ENCODE measurements around the gene TRO.

Gene TRO, protein sequence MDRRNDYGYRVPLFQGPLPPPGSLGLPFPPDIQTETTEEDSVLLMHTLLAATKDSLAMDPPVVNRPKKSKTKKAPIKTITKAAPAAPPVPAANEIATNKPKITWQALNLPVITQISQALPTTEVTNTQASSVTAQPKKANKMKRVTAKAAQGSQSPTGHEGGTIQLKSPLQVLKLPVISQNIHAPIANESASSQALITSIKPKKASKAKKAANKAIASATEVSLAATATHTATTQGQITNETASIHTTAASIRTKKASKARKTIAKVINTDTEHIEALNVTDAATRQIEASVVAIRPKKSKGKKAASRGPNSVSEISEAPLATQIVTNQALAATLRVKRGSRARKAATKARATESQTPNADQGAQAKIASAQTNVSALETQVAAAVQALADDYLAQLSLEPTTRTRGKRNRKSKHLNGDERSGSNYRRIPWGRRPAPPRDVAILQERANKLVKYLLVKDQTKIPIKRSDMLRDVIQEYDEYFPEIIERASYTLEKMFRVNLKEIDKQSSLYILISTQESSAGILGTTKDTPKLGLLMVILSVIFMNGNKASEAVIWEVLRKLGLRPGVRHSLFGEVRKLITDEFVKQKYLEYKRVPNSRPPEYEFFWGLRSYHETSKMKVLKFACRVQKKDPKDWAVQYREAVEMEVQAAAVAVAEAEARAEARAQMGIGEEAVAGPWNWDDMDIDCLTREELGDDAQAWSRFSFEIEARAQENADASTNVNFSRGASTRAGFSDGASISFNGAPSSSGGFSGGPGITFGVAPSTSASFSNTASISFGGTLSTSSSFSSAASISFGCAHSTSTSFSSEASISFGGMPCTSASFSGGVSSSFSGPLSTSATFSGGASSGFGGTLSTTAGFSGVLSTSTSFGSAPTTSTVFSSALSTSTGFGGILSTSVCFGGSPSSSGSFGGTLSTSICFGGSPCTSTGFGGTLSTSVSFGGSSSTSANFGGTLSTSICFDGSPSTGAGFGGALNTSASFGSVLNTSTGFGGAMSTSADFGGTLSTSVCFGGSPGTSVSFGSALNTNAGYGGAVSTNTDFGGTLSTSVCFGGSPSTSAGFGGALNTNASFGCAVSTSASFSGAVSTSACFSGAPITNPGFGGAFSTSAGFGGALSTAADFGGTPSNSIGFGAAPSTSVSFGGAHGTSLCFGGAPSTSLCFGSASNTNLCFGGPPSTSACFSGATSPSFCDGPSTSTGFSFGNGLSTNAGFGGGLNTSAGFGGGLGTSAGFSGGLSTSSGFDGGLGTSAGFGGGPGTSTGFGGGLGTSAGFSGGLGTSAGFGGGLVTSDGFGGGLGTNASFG (N-terminal part only)

DNA sequence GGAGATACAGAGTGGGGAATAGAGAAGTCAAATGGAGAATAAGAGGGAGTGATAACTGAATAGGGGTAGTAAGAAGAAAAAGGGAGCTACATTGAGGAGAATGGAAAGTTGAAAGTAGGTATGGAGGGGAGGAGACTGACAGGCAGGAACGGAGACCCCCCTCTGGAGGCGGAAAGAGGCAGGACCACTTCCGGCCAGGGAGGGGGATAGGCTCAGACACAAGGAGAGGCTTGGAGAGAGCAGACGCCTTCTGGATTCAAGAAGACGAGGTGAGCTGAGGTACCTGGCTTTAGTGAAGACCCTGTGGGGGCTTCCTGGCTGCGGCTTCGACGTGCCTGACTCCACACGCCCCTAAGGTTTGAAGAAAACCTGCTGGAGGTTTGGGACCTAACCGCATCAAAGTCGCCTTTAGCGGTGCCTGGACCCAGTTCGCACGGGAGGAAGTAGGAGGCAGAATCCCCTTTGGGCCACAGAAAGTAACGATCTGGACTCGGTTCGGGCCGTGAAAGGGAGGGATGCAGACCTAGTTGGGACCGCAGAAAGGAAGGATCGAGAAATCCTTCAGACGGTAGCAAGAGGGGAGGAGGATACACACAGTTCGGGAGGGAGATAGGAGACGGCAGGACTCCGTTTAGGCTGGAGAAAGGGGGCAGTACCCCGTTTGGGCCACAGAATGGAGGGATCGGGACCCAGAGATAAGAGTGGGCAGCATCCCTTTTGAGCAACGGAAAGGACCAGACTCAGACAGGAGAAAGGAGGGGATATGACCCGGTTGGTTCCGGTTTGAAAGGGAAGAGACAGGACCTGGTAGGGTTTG is at the start of gene TRO:
Gene TRO (plus strand): TSS at position 215 of the 817 bp plus-strand sequence. CDS start 1,423 bp downstream, outside the sequence.
- peak; percentile 69 for DNase-seq

DNA sequence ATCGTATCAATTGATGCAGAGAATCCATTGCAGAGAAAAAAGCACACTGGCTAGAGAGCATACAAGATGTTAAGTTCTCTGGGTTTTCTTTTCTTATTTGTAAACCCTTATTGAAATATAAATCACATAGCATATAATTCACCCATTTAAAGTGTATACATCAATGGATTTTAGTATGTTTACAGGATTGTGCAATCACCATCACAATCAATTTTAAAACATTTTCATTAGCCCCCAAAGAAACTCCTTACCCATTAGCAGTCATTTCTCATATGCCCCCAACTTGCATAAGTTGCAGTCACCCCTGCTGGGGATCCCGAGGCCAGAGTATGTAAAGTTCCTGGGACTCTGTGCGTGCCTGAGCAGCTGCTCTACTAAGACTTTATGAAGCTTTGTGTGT is 34.9 kb upstream of the TRO start:
- no peak for DNase-seq

DNA sequence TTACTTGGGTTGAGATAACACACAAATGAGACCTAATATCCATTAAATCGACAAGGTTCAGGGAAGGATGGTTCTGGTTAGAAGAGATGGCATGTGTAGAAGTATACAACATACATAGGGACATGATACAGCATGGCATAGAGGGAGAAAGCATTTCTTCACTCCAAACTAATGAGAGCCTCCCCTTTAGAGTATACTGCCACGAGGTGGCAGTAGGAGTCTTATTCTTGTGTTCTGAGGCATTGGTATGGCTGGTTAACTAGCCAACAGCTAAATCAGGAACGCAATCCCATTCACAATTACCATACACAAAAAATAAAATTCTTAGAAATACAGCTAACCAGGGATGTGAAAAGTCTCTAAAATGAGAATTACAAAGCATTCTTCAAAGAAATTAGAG is 29.1 kb upstream of the TRO start:
- DNase-seq: no peak

DNA sequence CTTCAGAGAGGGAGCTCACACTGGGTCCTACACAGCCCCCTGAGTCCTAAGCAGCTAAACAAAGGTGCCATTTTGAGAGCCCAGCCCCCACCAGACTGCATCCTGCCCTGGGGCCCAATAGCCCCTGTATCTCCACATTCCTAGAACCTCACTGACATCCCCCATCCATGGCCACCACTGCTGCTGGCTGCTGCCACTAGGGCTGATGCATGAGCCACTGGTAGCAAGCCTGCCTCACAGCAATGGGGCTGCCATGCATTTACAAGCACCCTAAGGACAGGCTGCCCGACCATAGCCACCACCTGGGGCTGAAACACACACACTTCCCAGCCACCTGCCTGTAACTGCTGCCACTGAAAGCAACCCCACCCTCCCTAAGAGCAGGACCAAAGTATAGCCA is 26.5 kb upstream of the TRO start:
- no peak for DNase-seq

DNA sequence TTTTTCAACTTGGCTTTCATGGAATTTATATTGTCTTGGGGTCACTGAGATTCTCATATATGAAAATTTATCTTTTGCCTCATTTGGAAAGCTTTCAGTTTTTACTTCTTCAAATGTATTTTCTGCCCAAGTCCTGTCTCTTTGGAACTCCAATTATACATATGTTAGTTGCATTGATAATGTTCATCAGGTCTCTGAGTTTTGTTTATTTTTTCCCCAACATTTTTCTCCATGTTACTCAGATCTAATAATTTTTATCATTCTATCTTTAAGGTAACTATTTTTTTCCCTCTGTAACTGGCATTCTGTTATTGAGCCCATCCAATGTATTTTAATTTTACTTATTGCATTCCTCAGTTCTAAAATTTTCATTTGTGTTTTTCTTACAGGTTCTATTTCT is 10.7 kb upstream of the TRO start:
- no peak for DNase-seq

DNA sequence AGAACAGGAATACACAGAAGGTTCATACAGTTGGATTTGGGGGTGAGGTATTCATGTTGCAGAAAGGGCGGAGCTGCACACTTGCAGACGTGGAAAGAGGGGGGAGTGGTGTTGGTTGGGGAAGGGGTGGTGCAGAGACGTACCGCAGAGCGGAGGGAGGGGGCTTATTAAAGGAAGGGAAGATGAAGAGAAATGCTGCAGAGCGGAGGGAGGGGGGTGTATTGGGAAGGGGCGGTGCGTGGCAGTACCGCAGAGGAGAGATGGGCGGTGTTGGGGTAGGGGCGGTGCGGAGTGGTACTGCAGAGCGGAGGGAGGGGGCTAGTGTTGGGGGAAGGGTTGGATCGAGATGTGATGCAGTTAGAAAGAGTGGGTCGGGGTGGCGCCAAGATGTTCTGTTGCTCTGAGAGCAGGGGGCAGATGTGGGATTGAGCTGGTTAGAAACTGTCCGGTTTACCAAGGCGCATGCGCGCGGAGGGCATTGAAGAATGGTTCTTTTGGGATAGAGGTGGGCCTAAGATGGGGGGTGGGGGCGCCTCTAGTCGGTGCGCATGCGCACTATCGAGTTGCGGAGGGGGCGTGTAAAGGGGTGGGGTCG is 900 bp downstream of the TRO start:
- DNase-seq: peak; percentile 88

DNA sequence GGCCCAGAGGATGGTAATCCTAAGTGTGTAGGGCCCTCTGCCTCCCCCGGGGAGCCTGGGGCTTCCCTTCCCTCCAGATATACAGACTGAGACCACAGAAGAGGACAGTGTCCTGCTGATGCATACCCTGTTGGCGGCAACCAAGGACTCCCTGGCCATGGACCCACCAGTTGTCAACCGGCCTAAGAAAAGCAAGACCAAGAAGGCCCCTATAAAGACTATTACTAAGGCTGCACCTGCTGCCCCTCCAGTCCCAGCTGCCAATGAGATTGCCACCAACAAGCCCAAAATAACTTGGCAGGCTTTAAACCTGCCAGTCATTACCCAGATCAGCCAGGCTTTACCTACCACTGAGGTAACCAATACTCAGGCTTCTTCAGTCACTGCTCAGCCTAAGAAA is 1.9 kb downstream of the TRO start:
- DNase-seq: no peak

DNA sequence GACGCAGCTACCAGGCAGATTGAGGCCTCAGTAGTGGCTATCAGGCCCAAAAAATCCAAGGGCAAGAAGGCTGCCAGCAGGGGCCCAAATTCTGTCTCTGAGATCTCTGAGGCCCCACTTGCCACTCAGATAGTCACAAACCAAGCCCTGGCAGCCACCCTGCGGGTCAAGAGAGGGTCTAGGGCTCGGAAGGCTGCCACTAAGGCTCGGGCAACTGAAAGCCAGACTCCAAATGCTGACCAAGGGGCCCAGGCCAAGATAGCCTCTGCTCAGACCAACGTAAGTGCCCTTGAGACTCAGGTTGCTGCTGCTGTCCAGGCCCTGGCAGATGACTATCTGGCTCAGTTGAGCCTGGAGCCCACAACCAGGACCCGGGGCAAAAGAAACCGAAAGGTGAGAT is 2.8 kb downstream of the TRO start:
- no peak for DNase-seq

DNA sequence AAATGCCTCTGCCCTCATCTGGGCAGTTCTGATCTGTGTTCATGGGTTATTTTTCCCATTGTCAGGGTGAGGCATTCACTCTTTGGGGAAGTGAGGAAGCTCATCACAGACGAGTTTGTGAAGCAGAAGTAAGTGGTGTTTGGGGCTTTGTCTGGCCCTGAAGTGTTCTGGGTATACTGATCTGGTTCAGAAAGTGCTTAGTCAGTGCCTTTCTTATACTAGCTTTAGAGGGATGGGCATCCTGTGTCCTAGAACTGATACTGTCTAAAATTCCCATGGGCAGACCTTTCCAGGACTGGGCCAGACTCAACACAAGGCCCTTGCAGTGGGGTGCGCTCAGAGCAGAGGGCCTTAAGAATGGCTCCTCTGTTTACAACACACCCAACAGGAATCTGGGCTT is 6.4 kb downstream of the TRO start:
- DNase-seq: no peak

DNA sequence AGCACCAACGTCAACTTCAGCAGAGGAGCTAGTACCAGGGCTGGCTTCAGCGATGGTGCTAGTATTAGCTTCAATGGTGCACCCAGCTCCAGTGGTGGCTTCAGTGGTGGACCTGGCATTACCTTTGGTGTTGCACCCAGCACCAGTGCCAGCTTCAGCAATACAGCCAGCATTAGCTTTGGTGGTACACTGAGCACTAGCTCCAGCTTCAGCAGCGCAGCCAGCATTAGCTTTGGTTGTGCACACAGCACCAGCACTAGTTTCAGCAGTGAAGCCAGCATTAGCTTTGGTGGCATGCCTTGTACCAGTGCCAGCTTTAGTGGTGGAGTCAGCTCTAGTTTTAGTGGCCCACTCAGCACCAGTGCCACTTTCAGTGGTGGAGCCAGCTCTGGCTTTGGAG is 8.3 kb downstream of the TRO start:
- DNase-seq: no peak

DNA sequence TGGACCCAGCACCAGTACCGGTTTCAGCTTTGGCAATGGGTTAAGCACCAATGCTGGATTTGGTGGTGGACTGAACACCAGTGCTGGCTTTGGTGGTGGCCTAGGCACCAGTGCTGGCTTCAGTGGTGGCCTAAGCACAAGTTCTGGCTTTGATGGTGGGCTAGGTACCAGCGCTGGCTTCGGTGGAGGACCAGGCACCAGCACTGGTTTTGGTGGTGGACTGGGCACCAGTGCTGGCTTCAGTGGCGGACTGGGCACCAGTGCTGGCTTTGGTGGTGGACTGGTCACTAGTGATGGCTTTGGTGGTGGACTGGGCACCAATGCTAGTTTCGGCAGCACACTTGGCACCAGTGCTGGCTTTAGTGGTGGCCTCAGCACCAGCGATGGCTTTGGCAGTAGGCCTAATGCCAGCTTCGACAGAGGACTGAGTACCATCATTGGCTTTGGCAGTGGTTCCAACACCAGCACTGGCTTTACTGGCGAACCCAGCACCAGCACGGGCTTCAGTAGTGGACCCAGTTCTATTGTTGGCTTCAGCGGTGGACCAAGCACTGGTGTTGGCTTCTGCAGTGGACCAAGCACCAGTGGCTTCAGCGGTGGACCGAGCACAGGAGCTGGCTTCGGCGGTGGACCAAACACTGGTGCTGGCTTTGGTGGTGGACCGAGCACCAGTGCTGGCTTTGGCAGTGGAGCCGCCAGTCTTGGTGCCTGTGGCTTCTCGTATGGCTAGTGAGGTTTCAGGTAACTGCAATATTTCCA is 9.8 kb downstream of the TRO start:
- no peak for DNase-seq

DNA sequence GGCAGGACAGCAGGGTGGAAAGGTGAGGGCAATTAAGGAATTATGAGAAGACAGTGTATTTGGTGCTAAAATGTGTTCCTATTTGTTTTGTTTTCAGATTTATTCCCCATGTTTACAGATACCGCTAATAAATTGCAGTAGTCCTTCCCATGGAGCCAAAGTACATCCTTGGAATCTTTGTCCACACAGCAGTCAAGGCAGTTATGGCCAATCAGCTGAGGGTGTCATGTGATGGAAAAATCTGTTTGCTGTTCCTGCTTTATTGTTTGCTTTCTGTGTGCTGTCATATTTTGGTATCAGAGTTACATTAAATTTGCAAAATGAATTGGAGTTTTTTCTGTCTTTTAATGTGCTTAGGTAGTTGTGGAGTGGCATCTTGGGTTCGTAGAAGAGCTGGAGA is 10.5 kb downstream of the TRO start:
- DNase-seq: no peak

DNA sequence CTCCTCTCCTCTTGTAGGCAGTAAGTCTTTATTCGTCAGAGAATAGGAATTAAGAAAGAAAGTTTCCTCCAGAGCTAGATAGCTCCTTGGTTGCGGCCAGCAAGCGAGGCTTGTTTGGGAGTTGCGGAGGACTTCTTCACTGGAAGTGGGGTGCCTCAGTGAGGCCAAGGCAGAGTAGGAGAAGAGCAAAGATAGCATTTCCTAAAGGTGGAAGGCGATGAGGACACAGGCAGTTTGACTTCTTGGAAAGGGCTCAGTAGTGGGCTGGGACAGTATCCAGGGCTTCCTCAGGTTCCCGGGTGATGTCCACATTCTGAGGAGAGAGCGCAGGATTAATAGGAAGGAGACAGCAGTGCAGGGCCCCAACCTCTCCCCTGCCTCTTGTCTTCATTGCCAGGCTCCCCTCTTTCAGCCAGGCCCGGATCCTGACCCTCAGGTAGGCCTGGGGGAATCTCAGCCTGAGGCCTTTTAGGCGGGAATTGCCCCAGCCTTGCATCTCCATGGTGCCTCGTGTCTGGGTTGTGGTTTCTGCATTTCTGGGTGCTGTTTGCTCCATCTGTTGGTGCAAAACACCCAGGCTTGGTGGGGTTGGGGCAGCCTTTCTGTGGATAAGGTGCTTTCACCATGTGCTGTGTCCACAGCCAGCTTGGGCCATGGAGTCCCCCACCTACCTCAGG is 12.7 kb downstream of the TRO start:
- DNase-seq: peak; percentile 11

DNA sequence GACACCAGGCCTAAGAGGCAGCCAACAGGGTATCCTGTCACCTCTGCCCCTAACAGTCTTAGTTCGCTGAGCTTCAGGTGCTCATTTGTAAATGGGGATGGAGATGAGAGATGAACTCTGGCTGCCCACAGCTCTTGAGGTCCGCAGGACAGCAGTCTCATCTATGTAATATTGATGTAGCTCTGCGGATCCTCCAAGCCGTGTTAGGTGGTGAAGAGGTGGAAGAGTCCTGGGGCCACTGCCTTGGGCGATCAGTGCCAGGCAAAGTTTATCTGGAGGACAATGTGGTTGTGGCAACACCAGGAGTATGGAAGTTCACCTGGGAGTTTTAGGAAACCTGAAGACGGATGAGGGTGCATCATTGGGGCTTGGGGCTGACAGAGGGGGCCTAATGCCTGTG is 13.4 kb downstream of the TRO start:
- no peak for DNase-seq

DNA sequence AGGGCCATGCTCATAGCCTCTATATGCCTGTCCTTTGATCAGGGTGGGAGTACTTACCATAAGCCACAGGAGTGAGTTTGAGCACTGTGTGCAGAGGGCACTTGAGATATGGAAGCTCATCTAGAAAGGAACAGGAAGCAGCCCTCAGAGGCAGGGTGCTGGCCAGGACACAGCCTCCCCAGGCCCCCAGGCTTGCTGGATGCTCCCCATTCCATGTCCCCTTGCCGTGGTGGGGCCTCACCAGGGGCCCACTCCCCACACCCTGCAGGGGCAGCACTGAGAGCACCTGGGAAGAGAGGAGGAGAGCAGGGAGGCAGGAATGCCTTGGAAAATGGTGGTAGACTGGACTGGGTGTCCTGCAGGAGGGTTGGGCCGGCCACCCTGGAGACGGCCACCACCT is 14.3 kb downstream of the TRO start:
- DNase-seq: no peak

DNA sequence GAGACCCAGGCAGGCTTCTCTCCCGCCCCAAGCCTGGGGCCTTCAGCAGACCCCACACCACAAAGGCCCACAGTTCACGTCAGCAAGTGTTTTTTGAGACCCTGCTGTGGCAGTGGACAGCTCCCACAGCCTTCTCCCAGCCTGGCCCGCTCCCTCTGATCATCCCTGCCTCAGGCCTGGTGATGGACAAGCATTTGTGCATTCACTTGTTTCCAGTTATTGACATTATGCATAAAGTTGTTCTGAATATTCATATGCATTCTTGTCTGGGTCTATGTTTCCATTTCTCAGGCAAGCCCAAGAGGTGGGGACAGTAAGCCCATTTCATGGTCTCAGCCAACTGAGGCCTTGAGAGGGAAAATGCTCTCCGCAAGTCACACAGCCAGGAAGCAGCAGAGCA is 14.7 kb downstream of the TRO start:
- peak; percentile 25 for DNase-seq

DNA sequence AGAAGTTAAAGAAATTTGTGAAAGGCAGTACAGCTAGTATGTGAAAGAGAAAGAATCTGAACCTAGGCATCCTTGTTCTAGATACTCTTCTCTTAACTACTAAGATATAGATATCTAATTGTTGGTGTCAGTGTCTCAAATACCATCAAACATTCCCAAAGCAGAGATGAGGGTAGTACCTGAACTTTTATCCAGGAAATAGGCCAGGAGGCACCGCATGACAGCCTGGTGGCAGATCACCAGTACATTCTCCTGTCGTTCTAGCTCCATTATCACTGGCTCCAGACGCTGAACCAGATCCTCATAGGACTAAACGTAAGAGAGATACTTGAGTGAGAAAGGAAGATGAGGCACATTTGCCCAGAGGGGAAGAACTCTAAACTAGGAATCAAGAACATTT is 16.8 kb downstream of the TRO start:
- DNase-seq: peak; percentile 9

DNA sequence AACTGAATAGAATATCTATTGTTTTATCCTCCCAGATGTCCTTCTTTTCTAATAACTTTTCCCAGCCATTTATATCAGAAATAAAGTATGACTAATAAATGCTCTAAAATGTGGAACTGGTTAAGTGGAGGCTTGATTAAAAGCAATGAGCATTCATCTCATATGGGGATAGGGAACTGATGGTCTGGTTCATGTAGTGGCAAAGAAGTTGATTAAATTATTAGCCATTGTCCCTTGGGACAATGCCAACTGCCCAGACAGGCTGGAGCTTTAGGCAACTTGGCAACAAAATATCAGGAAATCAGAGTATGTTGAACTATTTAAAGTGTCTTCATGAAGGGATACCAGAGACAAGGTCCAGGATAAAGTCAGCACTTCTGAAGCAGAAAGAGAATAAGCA is 24.2 kb downstream of the TRO start:
- no peak for DNase-seq

DNA sequence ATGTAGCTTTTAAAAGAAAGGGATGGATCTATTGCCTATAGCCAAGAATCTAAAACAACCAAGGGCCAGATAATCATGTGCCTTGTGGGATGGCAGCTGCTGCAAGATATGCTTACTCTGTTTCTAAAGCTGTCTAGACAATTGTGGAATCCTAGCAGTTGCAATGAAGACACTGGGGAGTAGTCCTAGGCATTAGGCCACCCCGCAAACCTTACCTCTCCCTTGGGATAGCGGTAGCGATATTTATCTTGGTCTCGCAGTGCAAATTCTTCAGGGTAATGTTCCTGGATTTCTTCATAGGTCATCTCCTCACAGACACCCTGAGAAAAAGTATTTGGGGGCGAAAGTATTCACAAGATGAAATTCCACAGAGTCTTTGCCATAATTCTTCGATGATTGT is 24.6 kb downstream of the TRO start:
- DNase-seq: no peak

DNA sequence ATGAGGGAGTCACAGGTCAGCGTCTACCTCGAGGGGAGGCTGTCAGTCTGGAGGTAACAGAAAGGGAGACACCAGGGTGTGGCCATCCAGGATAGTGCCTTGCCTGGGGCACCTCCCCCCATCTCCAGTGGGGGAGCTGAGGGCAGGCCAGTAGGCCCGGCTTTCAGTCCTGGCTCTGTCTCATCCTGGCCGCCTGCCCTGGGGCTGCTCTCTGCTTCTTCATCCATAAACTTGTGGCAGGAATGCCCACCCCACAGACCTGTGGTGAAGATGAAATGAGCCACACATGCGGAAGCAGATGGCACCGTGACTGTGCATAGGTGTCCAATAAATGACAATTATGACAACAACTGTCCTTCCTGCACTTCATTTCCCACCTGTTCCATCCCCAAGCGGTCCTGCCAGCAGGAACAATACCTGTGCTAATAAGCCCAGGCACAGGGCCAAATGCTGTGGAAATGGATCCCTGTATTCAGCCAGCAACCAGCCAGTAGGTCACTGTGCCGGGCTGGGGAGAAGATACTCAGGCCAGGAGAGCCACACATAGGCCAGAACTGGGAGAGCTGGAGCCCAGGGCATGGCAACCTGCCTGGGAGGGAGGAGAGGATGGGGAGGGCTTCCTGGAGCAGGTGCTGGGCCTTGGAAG is 30.2 kb downstream of the TRO start:
- DNase-seq: no peak
